ENCODE data around the gene RAMACL.

DNA sequence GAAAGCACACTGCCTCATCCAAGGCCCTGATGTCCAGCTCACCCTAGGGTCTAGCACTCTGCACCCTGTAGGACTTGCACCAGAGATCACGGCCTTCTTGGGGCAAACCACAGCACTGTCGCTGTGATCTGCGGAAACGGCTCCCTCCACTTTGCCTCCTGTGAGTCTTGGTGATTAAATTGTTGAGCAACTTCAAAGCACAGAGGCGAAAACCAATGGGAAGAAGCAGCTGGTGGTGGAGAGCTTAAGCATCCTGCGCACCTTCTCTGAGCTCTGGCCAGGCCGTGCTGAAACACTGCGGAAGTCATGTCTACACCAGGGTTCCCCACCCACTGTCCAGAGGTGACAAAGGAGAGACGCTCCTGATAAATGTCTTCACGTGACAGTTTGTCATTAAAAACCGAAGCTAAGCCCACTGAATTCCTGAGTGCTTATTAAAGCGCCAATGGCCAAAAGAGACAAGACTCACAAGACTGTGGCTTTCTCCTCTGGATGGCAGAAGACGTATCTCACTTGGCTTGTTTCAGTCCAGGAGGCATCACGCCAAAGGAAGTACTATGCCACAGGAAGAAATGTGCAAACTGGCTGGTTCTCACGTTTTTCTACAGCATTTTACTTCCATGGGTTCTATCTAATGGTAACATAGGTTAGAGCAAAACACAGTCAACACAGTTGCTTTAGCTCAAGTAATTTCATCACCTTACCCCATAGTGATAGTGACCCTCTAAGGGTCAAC lies 3.1 kb downstream of the RAMACL start:
- TF ChIP-seq POLR2A (IDR thresholded peaks at IDR 0.05) (no peak), POLR2AphosphoS5 (IDR thresholded peaks at IDR 0.05) (no peak)
- TF ChIP-seq, protein P1, sequence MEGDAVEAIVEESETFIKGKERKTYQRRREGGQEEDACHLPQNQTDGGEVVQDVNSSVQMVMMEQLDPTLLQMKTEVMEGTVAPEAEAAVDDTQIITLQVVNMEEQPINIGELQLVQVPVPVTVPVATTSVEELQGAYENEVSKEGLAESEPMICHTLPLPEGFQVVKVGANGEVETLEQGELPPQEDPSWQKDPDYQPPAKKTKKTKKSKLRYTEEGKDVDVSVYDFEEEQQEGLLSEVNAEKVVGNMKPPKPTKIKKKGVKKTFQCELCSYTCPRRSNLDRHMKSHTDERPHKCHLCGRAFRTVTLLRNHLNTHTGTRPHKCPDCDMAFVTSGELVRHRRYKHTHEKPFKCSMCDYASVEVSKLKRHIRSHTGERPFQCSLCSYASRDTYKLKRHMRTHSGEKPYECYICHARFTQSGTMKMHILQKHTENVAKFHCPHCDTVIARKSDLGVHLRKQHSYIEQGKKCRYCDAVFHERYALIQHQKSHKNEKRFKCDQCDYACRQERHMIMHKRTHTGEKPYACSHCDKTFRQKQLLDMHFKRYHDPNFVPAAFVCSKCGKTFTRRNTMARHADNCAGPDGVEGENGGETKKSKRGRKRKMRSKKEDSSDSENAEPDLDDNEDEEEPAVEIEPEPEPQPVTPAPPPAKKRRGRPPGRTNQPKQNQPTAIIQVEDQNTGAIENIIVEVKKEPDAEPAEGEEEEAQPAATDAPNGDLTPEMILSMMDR (IDR thresholded peaks at IDR 0.05 in 8 of 11, conservative IDR thresholded peaks at IDR 0.05 in 3 of 11): no peak
